Measurements from ENCODE around the gene ZNF316. TPM values are rescaled to one million over a fixed set of nuclear protein-coding genes. Genes with fewer than 3 reads are reported as not detected.

The ZNF316 gene
- total RNA-seq, 2 donors from 2014 or later, result 16.1 to 23.9 TPM

GRCh38 chr7:6600093-6600492 lies 37.0 kb upstream of the ZNF316 start:
- Histone ChIP-seq H3K9ac (ENCODE audit: low read depth in 2 of 2, low read length in 2 of 2) (no peak overlapping the region), H3K27me3 (no peaks in the 10 kb centered on the region), H3K27ac (no peak overlapping the region), H3K4me1 (no peaks in the 10 kb centered on the region), H3K9me3 (no peaks in the 10 kb centered on the region), H3K36me3 (peaks cover 7% of the 10 kb centered on the region), H3K4me3 (no peak overlapping the region)
- no peak for DNase-seq
- intact Hi-C loops (cut with DNase I), result no loop called here
- TF ChIP-seq CTCF (IDR thresholded peaks at IDR 0.05), result no peak

GRCh38 chr7:6604458-6604857 lies 32.7 kb upstream of the ZNF316 start:
- no peak for DNase-seq
- Histone ChIP-seq H3K9me3 (no peaks in the 10 kb centered on the region), H3K4me1 (no peaks in the 10 kb centered on the region), H3K4me3 (no peak overlapping the region), H3K27ac (no peak overlapping the region), H3K27me3 (no peaks in the 10 kb centered on the region), H3K36me3 (no peaks in the 10 kb centered on the region), H3K9ac (ENCODE audit: low read depth in 2 of 2, low read length in 2 of 2) (no peak overlapping the region)
- intact Hi-C loops (cut with DNase I), result no loop called here
- no peak for TF ChIP-seq CTCF (IDR thresholded peaks at IDR 0.05)

GRCh38 chr7:6606866-6607583 lies 30.1 kb upstream of the ZNF316 start:
- no peak overlapping the region for H3K27ac ChIP-seq
- H3K4me3 ChIP-seq, result no peak overlapping the region
- H3K9me3 ChIP-seq, result no peaks in the 10 kb centered on the region
- no peaks in the 10 kb centered on the region for H3K4me1 ChIP-seq
- H3K9ac ChIP-seq (ENCODE audit: low read depth in 2 of 2, low read length in 2 of 2), result no peak overlapping the region
- intact Hi-C loops (cut with DNase I), result no loop called here
- H3K36me3 ChIP-seq, result no peaks in the 10 kb centered on the region
- H3K27me3 ChIP-seq, result no peaks in the 10 kb centered on the region
- no peak for TF ChIP-seq CTCF (IDR thresholded peaks at IDR 0.05)
- no peak for DNase-seq

GRCh38 chr7:6607651-6608051 lies 29.5 kb upstream of the ZNF316 start:
- Histone ChIP-seq H3K27me3 (no peaks in the 10 kb centered on the region), H3K9ac (ENCODE audit: low read depth in 2 of 2, low read length in 2 of 2) (no peak overlapping the region), H3K27ac (no peak overlapping the region), H3K9me3 (no peaks in the 10 kb centered on the region), H3K4me3 (no peak overlapping the region), H3K36me3 (no peaks in the 10 kb centered on the region), H3K4me1 (no peaks in the 10 kb centered on the region)
- no peak for DNase-seq
- no peak for TF ChIP-seq CTCF (IDR thresholded peaks at IDR 0.05)
- intact Hi-C loops (cut with DNase I), result no loop called here

- Histone ChIP-seq H3K36me3 (no peaks in the 10 kb centered on the region), H3K9ac (ENCODE audit: low read depth in 2 of 2, low read length in 2 of 2) (no peak overlapping the region), H3K4me3 (no peak overlapping the region), H3K4me1 (no peaks in the 10 kb centered on the region), H3K9me3 (no peaks in the 10 kb centered on the region), H3K27me3 (no peaks in the 10 kb centered on the region), H3K27ac (no peak overlapping the region)
- TF ChIP-seq CTCF (IDR thresholded peaks at IDR 0.05), result no peak
- no peak for DNase-seq
- intact Hi-C loops (cut with DNase I), result no loop called here
Observed at GRCh38 chr7:6608081-6608480, 29.0 kb upstream of the ZNF316 start.
